H1 (cell line): ENCODE measurements around the gene STAC. TPM values are rescaled to one million over a fixed set of nuclear protein-coding genes. Genes with fewer than 3 reads are reported as not detected.

Experiments
- GABPA ChIP-seq: IDR thresholded peaks from 2 replicates; pipeline ENCODE4 v1.6.1; 2011; ENCODE audit warnings: mild to moderate bottlenecking, low read length, moderate library complexity, borderline replicate concordance; ENCODE audit not compliant: insufficient read depth
- SIRT6 ChIP-seq: IDR thresholded peaks from one replicate; pipeline ENCODE4 v1.7.1; 2012; ENCODE audit warnings: low read length, inconsistent platforms
- SP4 ChIP-seq: IDR thresholded peaks from 2 replicates; pipeline ENCODE4 v1.6.1; 2012; ENCODE audit warnings: low read length, inconsistent platforms
- polyA plus RNA-seq, 7 experiments: library from polyadenylated mRNA; depleted of rRNA in 3 of 7; stranded (reverse) in 5 of 7; unstranded in 2 of 7; fragments of >200 nt in 5 of 7; fragments of 200-250 nt in 2 of 7; gene quantifications; 1 replicate in 5 of 7; 2 replicates in 1 of 7; 4 replicates in 1 of 7; pipeline versions ENCODE4 v1.2.1 to v1.2.3, GENCODE V29; 2011 to 2013; ENCODE audit warnings: missing spikeins in 2 of 7, mixed read lengths in 2 of 7
- total RNA-seq: library from RNA; stranded (reverse); fragmentation: NEBNext Ultra II Directional; extraction: Animal tissue kit (Norgen Biotek cat#: 25700); gene quantifications from 2 replicates; pipeline ENCODE4 v1.2.1, GENCODE V29; 2021
- TF ChIP-seq, protein P1 (sequence below), 3 experiments: IDR thresholded peaks; 1 replicate in 2 of 3; 2 replicates in 1 of 3; pipeline versions ENCODE4 v1.5.1 to v1.6.1; 2011; ENCODE audit warnings: low read length in 3 of 3, mild to moderate bottlenecking in 3 of 3, inconsistent platforms in 2 of 3, low read depth in 1 of 3, moderate library complexity in 1 of 3; ENCODE audit not compliant: insufficient read depth in 1 of 3; ENCODE audit errors: control extremely low read depth in 1 of 3

Gene STAC
- total and polyA plus RNA-seq, 2 of the 8 experiments (the other 6 are each of a cell fraction or from before 2014, with no cell fraction given): 8.0 to 18.1 TPM

- TF ChIP-seq, protein P1, sequence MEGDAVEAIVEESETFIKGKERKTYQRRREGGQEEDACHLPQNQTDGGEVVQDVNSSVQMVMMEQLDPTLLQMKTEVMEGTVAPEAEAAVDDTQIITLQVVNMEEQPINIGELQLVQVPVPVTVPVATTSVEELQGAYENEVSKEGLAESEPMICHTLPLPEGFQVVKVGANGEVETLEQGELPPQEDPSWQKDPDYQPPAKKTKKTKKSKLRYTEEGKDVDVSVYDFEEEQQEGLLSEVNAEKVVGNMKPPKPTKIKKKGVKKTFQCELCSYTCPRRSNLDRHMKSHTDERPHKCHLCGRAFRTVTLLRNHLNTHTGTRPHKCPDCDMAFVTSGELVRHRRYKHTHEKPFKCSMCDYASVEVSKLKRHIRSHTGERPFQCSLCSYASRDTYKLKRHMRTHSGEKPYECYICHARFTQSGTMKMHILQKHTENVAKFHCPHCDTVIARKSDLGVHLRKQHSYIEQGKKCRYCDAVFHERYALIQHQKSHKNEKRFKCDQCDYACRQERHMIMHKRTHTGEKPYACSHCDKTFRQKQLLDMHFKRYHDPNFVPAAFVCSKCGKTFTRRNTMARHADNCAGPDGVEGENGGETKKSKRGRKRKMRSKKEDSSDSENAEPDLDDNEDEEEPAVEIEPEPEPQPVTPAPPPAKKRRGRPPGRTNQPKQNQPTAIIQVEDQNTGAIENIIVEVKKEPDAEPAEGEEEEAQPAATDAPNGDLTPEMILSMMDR (IDR thresholded peaks at IDR 0.05; ENCODE audit: control extremely low read depth in 1 of 3, insufficient read depth in 1 of 3, low read depth in 1 of 3, low read length in 3 of 3): no peak
- TF ChIP-seq SIRT6 (no peak), GABPA (no peak), SP4 (no peak)
- TF ChIP-seq, all 59 proteins: peak for 0
Observed at GRCh38 chr3:36488077-36488789, 107.9 kb downstream of the STAC start (continued).
